ENCODE measurements around the gene CFTR. TPM values are rescaled to one million over a fixed set of nuclear protein-coding genes. Genes with fewer than 3 reads are reported as not detected.
"Not testable (repeated sequence)": the region's sequence is repeated elsewhere in the genome, so short reads cannot be mapped to it uniquely, and the experiment has no call there.

Gene CFTR
- total RNA-seq, 3 donors from 2014 or later, result 0.05 to 0.16 (median 0.10) TPM

- Mint-ChIP-seq H3K9me3 (no peaks in the 10 kb centered on the region), H3K36me3 (ENCODE audit: insufficient read depth) (no peaks in the 10 kb centered on the region), H3K27me3 (ENCODE audit: low read depth) (peaks cover 4% of the 10 kb centered on the region), H3K4me3 (no peak overlapping the region), H3K4me1 (ENCODE audit: low read depth) (no peaks in the 10 kb centered on the region)
- DNase-seq (no peak), ATAC-seq (no peak)
Measured at GRCh38 chr7:117685795-117686194, 206.0 kb downstream of the CFTR start.

GRCh38 chr7:117686311-117686935 is 206.6 kb downstream of the CFTR start:
- peaks cover 4% of the 10 kb centered on the region for H3K27me3 Mint-ChIP-seq (ENCODE audit: low read depth)
- no peaks in the 10 kb centered on the region for H3K9me3 Mint-ChIP-seq
- no peaks in the 10 kb centered on the region for H3K36me3 Mint-ChIP-seq (ENCODE audit: insufficient read depth)
- H3K4me1 Mint-ChIP-seq (ENCODE audit: low read depth), result no peaks in the 10 kb centered on the region
- H3K4me3 Mint-ChIP-seq, result no peak overlapping the region
- ATAC-seq (no peak), DNase-seq (no peak)

- ATAC-seq, result no peak
- no peak overlapping the region for H3K4me3 Mint-ChIP-seq
- H3K27me3 Mint-ChIP-seq (ENCODE audit: low read depth), result peaks cover 4% of the 10 kb centered on the region
Measured at GRCh38 chr7:117688126-117688525, 208.3 kb downstream of the CFTR start.

GRCh38 chr7:117689406-117689805 is 209.6 kb downstream of the CFTR start:
- H3K9me3 Mint-ChIP-seq, result no peaks in the 10 kb centered on the region
- no peak for DNase-seq

More at GRCh38 chr7:117688126-117688525, 208.3 kb downstream of the CFTR start:
- no peaks in the 10 kb centered on the region for H3K4me1 Mint-ChIP-seq (ENCODE audit: low read depth)
- no peaks in the 10 kb centered on the region for H3K36me3 Mint-ChIP-seq (ENCODE audit: insufficient read depth)
- no peaks in the 10 kb centered on the region for H3K9me3 Mint-ChIP-seq
- DNase-seq, result no peak

GRCh38 chr7:117690147-117690546 is 210.3 kb downstream of the CFTR start:
- Mint-ChIP-seq H3K4me1 (ENCODE audit: low read depth) (no peaks in the 10 kb centered on the region), H3K4me3 (no peak overlapping the region), H3K27me3 (ENCODE audit: low read depth) (peaks cover 4% of the 10 kb centered on the region), H3K36me3 (ENCODE audit: insufficient read depth) (no peaks in the 10 kb centered on the region), H3K9me3 (no peaks in the 10 kb centered on the region)
- ATAC-seq, result no peak
- no peak for DNase-seq

More at GRCh38 chr7:117689406-117689805, 209.6 kb downstream of the CFTR start:
- Mint-ChIP-seq H3K36me3 (ENCODE audit: insufficient read depth) (no peaks in the 10 kb centered on the region), H3K4me1 (ENCODE audit: low read depth) (no peaks in the 10 kb centered on the region), H3K27me3 (ENCODE audit: low read depth) (peaks cover 4% of the 10 kb centered on the region), H3K4me3 (no peak overlapping the region)
- no peak for ATAC-seq

GRCh38 chr7:117692338-117692737 is 212.5 kb downstream of the CFTR start:
- no peak for ATAC-seq
- no peak for DNase-seq
- H3K9me3 Mint-ChIP-seq, result no peaks in the 10 kb centered on the region

GRCh38 chr7:117698018-117698417 is 218.2 kb downstream of the CFTR start:
- Mint-ChIP-seq H3K4me3 (no peak overlapping the region), H3K36me3 (ENCODE audit: insufficient read depth) (no peaks in the 10 kb centered on the region), H3K4me1 (ENCODE audit: low read depth) (no peaks in the 10 kb centered on the region), H3K27me3 (ENCODE audit: low read depth) (no peaks in the 10 kb centered on the region), H3K9me3 (no peaks in the 10 kb centered on the region)
- no peak for DNase-seq
- ATAC-seq, result no peak

More at GRCh38 chr7:117692338-117692737, 212.5 kb downstream of the CFTR start:
- peaks cover 4% of the 10 kb centered on the region for H3K27me3 Mint-ChIP-seq (ENCODE audit: low read depth)
- H3K36me3 Mint-ChIP-seq (ENCODE audit: insufficient read depth), result no peaks in the 10 kb centered on the region
- H3K4me1 Mint-ChIP-seq (ENCODE audit: low read depth), result no peaks in the 10 kb centered on the region
- no peak overlapping the region for H3K4me3 Mint-ChIP-seq

- Mint-ChIP-seq H3K36me3 (ENCODE audit: insufficient read depth) (no peaks in the 10 kb centered on the region), H3K4me3 (no peak overlapping the region), H3K4me1 (ENCODE audit: low read depth) (no peaks in the 10 kb centered on the region), H3K9me3 (peaks cover 3% of the 10 kb centered on the region), H3K27me3 (ENCODE audit: low read depth) (no peaks in the 10 kb centered on the region)
- DNase-seq (no peak), ATAC-seq (no peak)
Measured at GRCh38 chr7:117704063-117704462, 224.2 kb downstream of the CFTR start.

- Mint-ChIP-seq H3K9me3 (peaks cover 3% of the 10 kb centered on the region), H3K36me3 (ENCODE audit: insufficient read depth) (no peaks in the 10 kb centered on the region), H3K27me3 (ENCODE audit: low read depth) (no peaks in the 10 kb centered on the region), H3K4me1 (ENCODE audit: low read depth) (no peaks in the 10 kb centered on the region), H3K4me3 (no peak overlapping the region)
- DNase-seq (no peak), ATAC-seq (no peak)
Measured at GRCh38 chr7:117705630-117706029, 225.8 kb downstream of the CFTR start.

GRCh38 chr7:117706210-117706609 is 226.4 kb downstream of the CFTR start:
- Mint-ChIP-seq H3K9me3 (peaks cover 3% of the 10 kb centered on the region), H3K27me3 (ENCODE audit: low read depth) (no peaks in the 10 kb centered on the region), H3K4me1 (ENCODE audit: low read depth) (no peaks in the 10 kb centered on the region), H3K36me3 (ENCODE audit: insufficient read depth) (no peaks in the 10 kb centered on the region), H3K4me3 (no peak overlapping the region)
- DNase-seq (no peak), ATAC-seq (no peak)

GRCh38 chr7:117707080-117707479 is 227.3 kb downstream of the CFTR start:
- no peaks in the 10 kb centered on the region for H3K27me3 Mint-ChIP-seq (ENCODE audit: low read depth)
- H3K4me1 Mint-ChIP-seq (ENCODE audit: low read depth), result no peaks in the 10 kb centered on the region
- no peak overlapping the region for H3K4me3 Mint-ChIP-seq
- DNase-seq, result no peak
- ATAC-seq, result no peak
- H3K36me3 Mint-ChIP-seq (ENCODE audit: insufficient read depth), result no peaks in the 10 kb centered on the region
- peaks cover 3% of the 10 kb centered on the region for H3K9me3 Mint-ChIP-seq

GRCh38 chr7:117708173-117708572 is 228.3 kb downstream of the CFTR start:
- H3K9me3 Mint-ChIP-seq; H3K4me1 Mint-ChIP-seq (ENCODE audit: low read depth); ATAC-seq; H3K27me3 Mint-ChIP-seq (ENCODE audit: low read depth); DNase-seq; H3K4me3 Mint-ChIP-seq; H3K36me3 Mint-ChIP-seq (ENCODE audit: insufficient read depth): not testable (repeated sequence)

- H3K36me3 Mint-ChIP-seq (ENCODE audit: insufficient read depth), result no peaks in the 10 kb centered on the region
- no peak overlapping the region for H3K4me3 Mint-ChIP-seq
- H3K27me3 Mint-ChIP-seq (ENCODE audit: low read depth), result peaks cover 7% of the 10 kb centered on the region
- H3K9me3 Mint-ChIP-seq, result no peaks in the 10 kb centered on the region
- DNase-seq, result no peak
- no peak for ATAC-seq
- H3K4me1 Mint-ChIP-seq (ENCODE audit: low read depth), result no peaks in the 10 kb centered on the region
Measured at GRCh38 chr7:117711556-117711955, 231.7 kb downstream of the CFTR start.

- H3K4me1 Mint-ChIP-seq (ENCODE audit: low read depth), result no peaks in the 10 kb centered on the region
- peaks cover 9% of the 10 kb centered on the region for H3K27me3 Mint-ChIP-seq (ENCODE audit: low read depth)
- ATAC-seq (no peak), DNase-seq (no peak)
- H3K36me3 Mint-ChIP-seq (ENCODE audit: insufficient read depth), result no peaks in the 10 kb centered on the region
- no peaks in the 10 kb centered on the region for H3K9me3 Mint-ChIP-seq
- no peak overlapping the region for H3K4me3 Mint-ChIP-seq
Measured at GRCh38 chr7:117715784-117716445, 236.1 kb downstream of the CFTR start.

- no peak for DNase-seq
- no peaks in the 10 kb centered on the region for H3K9me3 Mint-ChIP-seq
- H3K36me3 Mint-ChIP-seq (ENCODE audit: insufficient read depth), result no peaks in the 10 kb centered on the region
- no peaks in the 10 kb centered on the region for H3K4me1 Mint-ChIP-seq (ENCODE audit: low read depth)
- ATAC-seq, result no peak
- peaks cover 9% of the 10 kb centered on the region for H3K27me3 Mint-ChIP-seq (ENCODE audit: low read depth)
- H3K4me3 Mint-ChIP-seq, result no peak overlapping the region
Measured at GRCh38 chr7:117716707-117717299, 237.0 kb downstream of the CFTR start.

All from activated T-cell treated with anti-CD3 and anti-CD28 coated beads, Interleukin-2, amount 50 U/mL, for 4 hours (primary cell).